A549 treated with Hydrocortisone at 1 μM for 4 hours (cell line): ENCODE data around the gene PLA2G12A. TPM values are rescaled to one million over a fixed set of nuclear protein-coding genes. Genes with fewer than 3 reads are reported as not detected.

Source experiments
- total RNA-seq: library from RNA; stranded (reverse); fragments of 200-300 nt; extraction: Qiagen RNA extraction; gene quantifications from 5 replicates; pipeline ENCODE4 v1.2.3, GENCODE V29; 2022

Gene PLA2G12A
- total RNA-seq: 3.6 to 13.0 TPM (median 10.2 TPM) in 5 replicates

DNA sequence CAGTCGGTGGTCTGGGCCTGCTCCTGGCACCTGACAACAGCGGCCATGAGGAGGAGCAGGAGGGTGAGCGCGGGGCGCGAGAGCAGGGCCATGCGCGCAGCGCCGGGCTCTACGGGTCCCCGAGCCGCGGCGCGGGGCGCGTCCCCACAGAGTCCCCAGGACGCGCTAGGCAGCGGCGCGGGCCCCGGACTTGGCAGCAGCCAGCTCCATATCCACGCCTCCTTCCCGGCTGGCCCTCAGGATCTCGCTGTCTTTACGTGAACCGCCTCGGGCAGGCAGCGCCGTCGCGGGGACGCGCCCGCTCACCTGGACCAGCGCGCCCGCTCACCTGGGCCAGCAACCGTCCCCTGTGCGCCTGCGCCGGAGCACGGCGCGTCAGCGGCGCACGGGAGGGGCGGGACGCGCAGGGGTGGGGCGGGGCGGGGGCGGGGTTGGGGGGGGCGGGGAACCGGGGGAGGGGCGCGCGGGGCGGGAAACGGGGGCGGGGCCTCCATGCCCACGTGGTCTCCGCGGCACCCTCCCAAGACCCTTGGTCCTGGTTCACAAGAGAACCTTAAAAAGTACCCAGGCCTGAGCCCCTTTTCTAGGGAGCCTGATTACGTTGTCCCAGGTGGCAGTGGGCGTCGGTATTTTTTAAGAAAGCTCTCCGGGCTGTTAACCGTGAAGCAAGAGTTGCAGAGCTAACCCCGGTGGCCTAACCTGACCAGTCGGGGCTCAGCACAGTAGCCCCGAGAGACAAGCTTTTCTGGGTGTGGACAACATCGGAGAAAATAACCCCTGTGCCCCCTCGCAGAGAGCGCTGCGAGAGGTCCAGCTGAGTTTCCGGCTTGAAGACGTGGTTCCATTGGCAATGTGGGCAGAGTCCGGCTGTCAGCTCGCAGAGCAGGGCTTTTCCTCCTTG, at the start of gene PLA2G12A:
PLA2G12A (minus strand) TSS at position 353 of the 901 bp plus-strand sequence; CDS start at position 92, 261 bp downstream.

GRCh38 chr4:109702950-109703663, 26.8 kb downstream of the PLA2G12A start, which contains the start of gene CASP6:
TSS of gene CASP6 (minus strand) at chr4:109703445. CDS start at chr4:109703395, 50 bp downstream.

Other genes with a start within 250 kb of the PLA2G12A start
- gene MCUB, start 169.8 kb downstream of the PLA2G12A start, total RNA-seq: 12.0 to 20.8 TPM (median 17.6 TPM) in 5 replicates
- gene CASP6, start 26.6 kb downstream of the PLA2G12A start, total RNA-seq: 14.4 to 18.4 TPM (median 16.1 TPM) in 5 replicates
- 0.37 to 0.76 TPM (median 0.60 TPM) in 5 replicates for gene CFI, start 71.9 kb upstream of the PLA2G12A start, total RNA-seq
- gene GAR1, start 85.7 kb upstream of the PLA2G12A start, total RNA-seq: 41.2 to 45.9 TPM (median 43.5 TPM) in 5 replicates
- gene RRH, start 97.9 kb upstream of the PLA2G12A start, total RNA-seq: 0.10 to 0.16 TPM (median 0.14 TPM) in 3 of 5 replicates, not detected in the others
- 0.03 to 0.09 TPM (median 0.03 TPM) in 5 replicates for gene LRIT3, start 118.0 kb upstream of the PLA2G12A start, total RNA-seq
- 0.23 to 0.59 TPM (median 0.35 TPM) in 5 replicates for gene EGF, start 182.8 kb upstream of the PLA2G12A start, total RNA-seq